Mucosa of rectum (tissue), 2 donors: ENCODE data around the gene UPK1A.
"Not testable (repeated sequence)": the region's sequence is repeated elsewhere in the genome, so short reads cannot be mapped to it uniquely, and the experiment has no call there.

Experiments used
- H3K27ac ChIP-seq, 2 donors: one replicate each; pipeline ENCODE4 v1.7.0; 2013; ENCODE audit warnings: inconsistent platforms in 2 of 2, low read depth in 2 of 2, low read length in 2 of 2
- H3K27me3 ChIP-seq, 2 donors: one replicate each; pipeline ENCODE4 v1.7.0; 2013; ENCODE audit warnings: low read length in 2 of 2; ENCODE audit not compliant: control insufficient read depth in 2 of 2, insufficient read depth in 2 of 2
- H3K36me3 ChIP-seq, 2 donors: one replicate each; pipeline ENCODE4 v1.7.0; 2013; ENCODE audit warnings: low read length in 2 of 2; ENCODE audit not compliant: control insufficient read depth in 2 of 2, insufficient read depth in 2 of 2
- H3K4me1 ChIP-seq, 2 donors: one replicate each; pipeline ENCODE4 v1.7.0; 2013; ENCODE audit warnings: low read length in 2 of 2, mild to moderate bottlenecking in 1 of 2; ENCODE audit not compliant: control insufficient read depth in 2 of 2, insufficient read depth in 2 of 2
- H3K4me3 ChIP-seq, 2 donors: one replicate each; pipeline ENCODE4 v1.7.0; 2013; ENCODE audit warnings: low read length in 2 of 2
- H3K9ac ChIP-seq, 2 donors: one replicate each; pipeline ENCODE4 v1.7.0; 2013; ENCODE audit warnings: low read length in 2 of 2, low read depth in 1 of 2, mild to moderate bottlenecking in 1 of 2
- H3K9me3 ChIP-seq, 2 donors: one replicate each; pipeline ENCODE4 v1.7.0; 2013; ENCODE audit warnings: low read length in 2 of 2; ENCODE audit not compliant: control insufficient read depth in 2 of 2
- donor health status: healthy.
- donor health status: Normal muscosa, but diverticular disease.

The UPK1A gene

GRCh38 chr19:35675589-35676140 lies 9.3 kb downstream of the UPK1A start:
- Histone ChIP-seq H3K36me3 (no peaks in the 10 kb centered on the region), H3K4me3 (no peak overlapping the region), H3K9me3 (no peaks in the 10 kb centered on the region), H3K4me1 (peaks cover 0 to 5% of the 10 kb centered on the region in 2 donors), H3K27ac (no peak overlapping the region), H3K27me3 (peaks cover 3 to 15% of the 10 kb centered on the region in 2 donors), H3K9ac (no peak overlapping the region)

- H3K9me3 ChIP-seq: no peaks in the 10 kb centered on the region
- no peaks in the 10 kb centered on the region for H3K36me3 ChIP-seq
- no peaks in the 10 kb centered on the region for H3K27me3 ChIP-seq
- H3K4me1 ChIP-seq: no peaks in the 10 kb centered on the region
- no peak overlapping the region for H3K27ac ChIP-seq
- no peak overlapping the region for H3K4me3 ChIP-seq
- no peak overlapping the region for H3K9ac ChIP-seq
These were observed 23.5 kb downstream of the UPK1A start for GRCh38 chr19:35689836-35690235.

DNA sequence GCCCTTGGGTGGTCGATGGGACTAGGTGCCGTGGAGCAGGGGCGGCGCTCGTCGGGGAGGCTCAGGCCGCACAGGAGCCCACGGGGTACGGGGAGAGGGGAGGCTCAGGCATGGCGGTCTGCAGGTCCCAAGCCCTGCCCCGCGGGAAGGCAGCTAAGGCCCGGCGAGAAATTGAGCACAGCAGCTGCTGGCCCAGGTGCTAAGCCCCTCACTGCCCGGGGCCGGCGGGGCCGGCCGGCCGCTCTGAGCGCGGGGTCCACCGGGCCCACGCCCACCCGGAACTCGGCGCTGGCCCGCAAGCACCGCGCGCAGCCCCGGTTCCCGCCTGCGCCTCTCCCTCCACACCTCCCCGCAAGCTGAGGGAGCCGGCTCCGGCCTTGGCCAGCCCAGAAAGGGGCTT lies 24.8 kb downstream of the UPK1A start:
- not testable (repeated sequence) for H3K36me3 ChIP-seq, H3K27me3 ChIP-seq, H3K4me3 ChIP-seq, H3K9ac ChIP-seq, H3K27ac ChIP-seq, H3K4me1 ChIP-seq, H3K9me3 ChIP-seq

DNA sequence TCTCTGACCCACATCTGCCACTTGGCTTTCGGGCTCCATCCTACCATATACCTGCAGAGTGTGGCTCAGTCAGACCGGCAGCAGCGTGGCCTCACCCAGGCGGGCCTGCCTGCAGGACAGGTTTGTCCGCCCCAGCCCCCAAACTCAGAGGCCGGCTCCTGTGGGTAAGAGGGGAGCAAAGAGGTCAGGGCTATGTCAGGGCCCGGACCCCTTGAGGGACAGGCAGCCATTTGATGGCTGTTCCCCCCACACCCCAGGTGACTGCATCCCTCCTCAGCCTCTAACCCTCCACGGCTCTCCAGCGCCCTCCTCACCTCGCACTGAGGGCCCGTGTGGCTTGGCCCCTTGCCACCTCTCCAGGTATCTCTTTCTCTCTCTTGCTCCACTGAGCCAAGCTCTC lies 25.7 kb downstream of the UPK1A start:
- Histone ChIP-seq H3K36me3 (no peaks in the 10 kb centered on the region), H3K27me3 (no peaks in the 10 kb centered on the region), H3K9ac (no peak overlapping the region), H3K4me1 (no peaks in the 10 kb centered on the region), H3K9me3 (no peaks in the 10 kb centered on the region), H3K4me3 (no peak overlapping the region), H3K27ac (no peak overlapping the region)

- no peak overlapping the region for H3K27ac ChIP-seq
- H3K4me3 ChIP-seq: no peak overlapping the region
- no peaks in the 10 kb centered on the region for H3K9me3 ChIP-seq
- H3K9ac ChIP-seq: no peak overlapping the region
- H3K36me3 ChIP-seq: no peaks in the 10 kb centered on the region
- no peaks in the 10 kb centered on the region for H3K27me3 ChIP-seq
- no peaks in the 10 kb centered on the region for H3K4me1 ChIP-seq
These were observed 27.1 kb downstream of the UPK1A start for GRCh38 chr19:35693422-35693821.

GRCh38 chr19:35693835-35694599 lies 27.7 kb downstream of the UPK1A start:
- Histone ChIP-seq H3K9ac (no peak overlapping the region), H3K4me1 (no peaks in the 10 kb centered on the region), H3K4me3 (no peak overlapping the region), H3K27me3 (no peaks in the 10 kb centered on the region), H3K9me3 (no peaks in the 10 kb centered on the region), H3K36me3 (no peaks in the 10 kb centered on the region), H3K27ac (no peak overlapping the region)

- H3K9me3 ChIP-seq: no peaks in the 10 kb centered on the region
- no peaks in the 10 kb centered on the region for H3K4me1 ChIP-seq
- no peaks in the 10 kb centered on the region for H3K36me3 ChIP-seq
These were observed 29.6 kb downstream of the UPK1A start for GRCh38 chr19:35695895-35696422.

DNA sequence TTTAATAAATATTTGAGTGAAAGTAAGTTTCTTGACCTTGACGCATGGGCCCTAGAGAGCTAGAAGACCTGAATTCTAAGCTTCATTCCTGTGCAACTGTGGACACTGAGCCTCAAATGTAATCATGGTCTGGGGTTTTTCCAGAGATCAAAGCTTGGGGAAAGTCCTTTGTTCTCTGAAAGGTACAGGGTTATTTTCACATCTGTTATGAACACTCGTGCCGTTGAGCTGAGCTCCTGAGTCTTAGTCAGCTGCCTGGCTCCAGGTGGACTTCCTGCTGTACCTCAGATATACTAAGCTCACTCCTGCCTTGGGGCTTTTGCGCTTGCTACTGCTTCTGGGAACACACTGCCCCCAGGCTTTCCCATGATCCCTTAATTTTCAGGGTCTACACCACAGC lies 30.5 kb downstream of the UPK1A start:
- Histone ChIP-seq H3K4me3 (no peak overlapping the region), H3K36me3 (no peaks in the 10 kb centered on the region), H3K9ac (no peak overlapping the region), H3K9me3 (no peaks in the 10 kb centered on the region), H3K4me1 (no peaks in the 10 kb centered on the region), H3K27me3 (no peaks in the 10 kb centered on the region), H3K27ac (no peak overlapping the region)

More at GRCh38 chr19:35695895-35696422, 29.6 kb downstream of the UPK1A start:
- Histone ChIP-seq H3K9ac (no peak overlapping the region), H3K27ac (no peak overlapping the region), H3K27me3 (no peaks in the 10 kb centered on the region), H3K4me3 (no peak overlapping the region)

- Histone ChIP-seq H3K9ac (peak overlapping the region; percentile 69 to 72), H3K27ac (peak overlapping the region in 1 of 2 donors; percentile 43), H3K4me1 (peaks cover 4 to 5% of the 10 kb centered on the region in 2 donors), H3K36me3 (no peaks in the 10 kb centered on the region), H3K9me3 (no peaks in the 10 kb centered on the region), H3K27me3 (peaks cover 0 to 2% of the 10 kb centered on the region in 2 donors), H3K4me3 (peak overlapping the region; percentile 81 to 86)
These were observed 36.1 kb downstream of the UPK1A start for GRCh38 chr19:35702223-35703012.

DNA sequence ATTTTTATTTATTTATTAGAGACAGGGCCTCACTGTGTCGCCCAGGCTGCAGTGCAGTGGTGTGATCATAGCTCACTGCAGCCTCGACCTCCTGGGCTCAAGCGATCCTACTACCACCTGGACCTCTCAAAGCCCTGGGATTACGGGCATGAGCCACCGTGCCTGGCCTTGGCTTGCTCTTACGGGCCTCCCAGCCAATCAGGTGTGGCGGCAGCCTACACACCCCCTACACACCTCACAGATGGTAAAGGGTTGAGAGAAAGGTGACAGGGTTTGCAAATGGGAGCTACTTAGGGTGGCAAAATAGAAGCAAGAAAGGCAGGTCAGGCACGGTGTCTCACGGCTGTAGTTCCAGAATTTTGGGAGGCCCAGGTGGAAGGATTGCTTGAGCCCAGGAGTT lies 37.0 kb downstream of the UPK1A start:
- Histone ChIP-seq H3K9me3 (no peaks in the 10 kb centered on the region), H3K9ac (no peak overlapping the region), H3K4me3 (no peak overlapping the region), H3K4me1 (peaks cover 4 to 5% of the 10 kb centered on the region in 2 donors), H3K36me3 (no peaks in the 10 kb centered on the region), H3K27ac (no peak overlapping the region), H3K27me3 (peaks cover 0 to 2% of the 10 kb centered on the region in 2 donors)
